Left hindlimb (tissue), 1 donor: ENCODE results near the gene SPATS2L.

Source experiments
- DNase-seq: peaks from one replicate; pipeline ENCODE4 v3.0.0-alpha.2; 2018

The SPATS2L gene

GRCh38 chr2:200418399-200418798 is 111.9 kb downstream of the SPATS2L start:
- no peak for DNase-seq

GRCh38 chr2:200419325-200419724 is 112.8 kb downstream of the SPATS2L start:
- no peak for DNase-seq

DNA sequence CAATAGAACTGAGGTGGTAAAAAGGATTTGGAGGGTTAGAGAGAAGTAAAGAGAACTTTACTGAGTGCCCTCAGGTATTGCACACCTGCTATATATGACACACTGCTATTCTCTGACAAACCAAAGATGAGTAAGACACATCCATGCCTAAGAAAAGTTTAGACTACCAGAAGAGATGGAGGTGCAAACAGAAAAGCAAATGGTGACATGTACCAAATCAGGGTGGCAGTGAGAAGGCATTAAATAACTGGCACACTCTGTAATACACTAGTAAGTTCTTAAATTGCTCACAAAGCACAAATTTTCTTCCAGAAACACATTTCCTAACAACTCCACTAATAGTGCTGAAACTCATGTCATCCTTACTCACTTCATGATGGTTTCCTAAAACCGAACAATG is 114.8 kb downstream of the SPATS2L start:
- no peak for DNase-seq

DNA sequence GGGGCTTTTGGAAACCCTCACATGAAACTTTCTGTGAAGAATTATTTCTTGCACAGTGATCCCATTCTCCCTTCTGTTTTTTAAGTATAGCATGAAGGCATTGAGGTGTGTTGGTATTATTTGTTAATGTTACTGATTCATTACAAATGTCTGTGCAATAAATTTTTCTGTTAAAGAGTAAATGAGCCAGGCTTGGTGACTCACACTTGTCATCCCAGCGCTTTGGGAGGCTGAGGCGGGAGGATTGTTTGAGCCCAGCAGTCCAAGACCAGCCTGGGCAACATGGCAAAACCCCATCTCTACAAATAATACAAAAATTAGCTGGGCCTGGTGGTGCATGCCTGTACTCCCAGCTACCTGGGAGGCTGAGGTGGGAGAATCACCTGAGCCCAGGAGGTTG is 115.6 kb downstream of the SPATS2L start:
- DNase-seq: no peak

DNA sequence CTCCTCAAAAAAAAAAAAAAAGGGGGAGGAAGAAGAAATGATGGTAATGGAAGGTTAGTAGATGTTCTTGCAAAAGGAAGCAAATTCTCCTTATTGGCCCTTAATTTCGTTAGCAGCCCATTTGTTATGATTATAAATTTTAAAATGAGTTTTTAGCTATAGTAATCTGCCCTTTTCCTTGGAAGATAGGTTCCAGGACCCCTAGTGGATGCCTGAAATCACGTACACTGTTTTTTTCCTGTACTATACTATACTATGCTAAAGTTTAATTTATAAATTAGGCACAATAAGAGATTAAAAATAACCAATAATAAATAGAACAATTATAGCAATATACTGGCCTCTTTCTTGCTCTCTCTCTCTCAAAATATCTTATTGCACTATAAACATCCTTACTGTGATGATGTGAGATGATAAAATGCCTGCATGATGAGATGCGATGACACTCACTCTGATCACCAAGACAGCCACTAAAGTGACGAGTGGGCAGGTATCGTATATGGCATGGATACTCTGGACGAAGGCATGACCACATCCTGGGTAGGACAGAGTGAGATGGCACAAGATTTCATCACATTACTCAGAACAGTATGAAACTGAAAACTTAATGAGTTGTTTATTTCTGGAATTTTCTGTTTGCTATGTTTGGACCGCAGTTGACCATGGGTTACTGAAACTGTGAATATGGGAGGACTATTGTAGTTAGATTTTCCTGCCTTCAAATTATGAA is 116.2 kb downstream of the SPATS2L start:
- DNase-seq: no peak

DNA sequence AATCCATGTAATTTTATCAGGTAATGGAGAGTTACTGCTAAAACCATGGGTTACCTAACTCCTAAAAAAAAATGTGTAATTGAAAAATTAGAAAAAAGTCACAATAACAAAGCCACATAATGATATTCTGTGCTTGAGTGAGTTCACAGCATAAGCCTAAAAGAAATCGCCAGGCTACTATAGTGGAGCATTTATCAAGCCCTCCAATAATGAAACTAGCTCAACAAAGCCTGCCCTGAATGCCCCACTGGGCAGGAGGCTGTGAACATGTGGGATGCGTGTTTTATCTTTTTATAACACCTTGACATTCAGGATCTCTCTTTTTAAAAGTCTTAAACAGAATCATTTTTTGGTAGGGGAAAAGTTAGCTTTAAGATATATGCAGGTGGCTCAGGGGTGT is 117.0 kb downstream of the SPATS2L start:
- no peak for DNase-seq

DNA sequence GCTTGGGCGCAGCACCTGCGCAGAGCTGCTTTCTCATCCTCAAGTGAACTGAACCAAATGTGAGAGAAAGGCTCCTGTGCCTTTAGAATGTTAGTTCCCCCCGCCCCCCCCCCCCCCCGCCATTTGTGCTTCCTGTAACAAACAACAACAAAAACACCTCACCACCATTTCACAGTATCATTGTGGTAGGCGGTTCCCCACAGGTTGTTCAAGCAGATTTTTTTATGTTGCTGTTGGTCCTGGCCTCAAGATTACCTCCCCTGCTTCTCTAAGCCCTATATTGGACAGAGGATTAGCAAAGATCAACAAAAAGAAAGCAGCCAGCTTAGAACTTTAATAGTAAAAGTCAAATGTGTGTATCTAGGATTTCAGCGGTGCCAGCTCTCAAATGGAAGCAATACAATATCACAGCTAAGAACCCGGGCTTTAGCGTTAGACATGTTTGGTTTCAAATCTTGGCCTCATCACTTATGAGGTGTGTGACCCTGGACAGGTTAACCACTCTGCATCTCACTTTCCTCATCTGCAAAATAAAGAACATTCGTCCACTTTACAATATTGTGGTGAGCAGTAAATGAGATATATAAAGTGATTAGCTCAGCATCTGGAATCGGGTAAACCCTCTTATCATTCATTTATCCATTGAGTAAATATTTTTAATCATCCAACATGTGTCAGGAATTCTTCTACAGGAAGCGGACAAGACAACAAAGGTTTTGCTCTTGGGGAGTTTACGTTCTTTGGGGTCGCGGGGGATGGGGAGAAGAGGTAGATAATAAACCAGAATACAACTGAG is 118.7 kb downstream of the SPATS2L start:
- DNase-seq: no peak

GRCh38 chr2:200426754-200427153 is 120.3 kb downstream of the SPATS2L start:
- no peak for DNase-seq

GRCh38 chr2:200428961-200429665 is 122.6 kb downstream of the SPATS2L start:
- DNase-seq: no peak

DNA sequence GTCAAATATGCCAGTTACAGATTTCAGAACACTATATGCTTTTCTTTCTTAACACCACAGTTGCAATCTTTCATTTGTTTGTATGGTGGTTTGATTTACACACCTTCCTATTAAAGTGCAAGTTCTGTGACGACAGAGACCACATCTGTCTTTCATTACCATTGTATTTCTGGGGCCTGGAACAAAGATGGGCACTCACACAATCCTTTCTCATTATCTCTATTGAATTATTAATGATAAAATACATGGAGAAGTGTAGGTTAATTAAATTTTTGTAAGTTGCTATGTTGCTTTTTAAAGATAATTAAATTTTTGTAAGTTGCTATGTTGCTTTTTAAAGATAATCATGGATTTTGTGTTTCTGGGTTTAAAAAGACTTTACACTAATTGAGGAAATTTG is 123.5 kb downstream of the SPATS2L start:
- DNase-seq: no peak

- no peak for DNase-seq
These were observed 125.7 kb downstream of the SPATS2L start for GRCh38 chr2:200431996-200432705.

- no peak for DNase-seq
These were observed 128.9 kb downstream of the SPATS2L start for GRCh38 chr2:200435379-200435778.

- DNase-seq: no peak
These were observed 131.8 kb downstream of the SPATS2L start for GRCh38 chr2:200438251-200438650.

DNA sequence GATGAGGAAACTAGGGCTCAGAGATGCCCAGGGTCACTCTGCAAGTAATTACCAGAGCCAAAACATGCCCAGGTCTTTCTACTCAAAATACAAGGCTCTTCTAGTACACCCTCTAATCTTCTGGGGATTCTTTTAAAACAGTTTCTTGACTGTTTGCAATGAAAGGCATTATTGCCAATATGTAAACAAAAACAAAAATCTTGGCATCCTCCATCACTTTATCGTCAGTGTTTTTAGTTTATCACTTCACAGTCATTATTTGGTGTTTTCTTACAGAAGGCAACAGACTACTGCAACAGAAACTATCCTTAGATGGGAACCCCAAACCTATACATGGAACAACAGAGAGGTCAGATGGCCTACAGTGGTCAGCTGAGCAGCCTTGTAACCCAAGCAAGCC is 132.4 kb downstream of the SPATS2L start:
- no peak for DNase-seq

DNA sequence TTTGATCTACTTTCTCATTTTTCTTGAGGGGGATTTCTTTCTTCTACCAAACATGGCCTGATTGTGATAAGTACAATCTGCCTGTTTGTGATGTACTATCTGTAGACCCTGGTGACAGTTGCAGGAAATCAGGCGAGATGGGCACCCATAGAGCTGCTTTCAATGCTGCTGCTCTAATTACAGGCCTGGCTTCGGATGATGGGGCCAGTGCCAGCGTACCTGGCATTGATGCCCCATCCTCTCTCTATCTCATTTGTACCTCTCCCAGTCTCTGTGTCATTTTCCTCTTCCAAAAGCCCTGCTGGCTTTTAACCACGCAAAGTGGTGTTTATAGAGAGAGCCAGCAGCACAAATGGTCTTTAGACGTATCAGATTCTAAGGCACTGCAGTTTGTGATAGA is 133.5 kb downstream of the SPATS2L start:
- DNase-seq: no peak

DNA sequence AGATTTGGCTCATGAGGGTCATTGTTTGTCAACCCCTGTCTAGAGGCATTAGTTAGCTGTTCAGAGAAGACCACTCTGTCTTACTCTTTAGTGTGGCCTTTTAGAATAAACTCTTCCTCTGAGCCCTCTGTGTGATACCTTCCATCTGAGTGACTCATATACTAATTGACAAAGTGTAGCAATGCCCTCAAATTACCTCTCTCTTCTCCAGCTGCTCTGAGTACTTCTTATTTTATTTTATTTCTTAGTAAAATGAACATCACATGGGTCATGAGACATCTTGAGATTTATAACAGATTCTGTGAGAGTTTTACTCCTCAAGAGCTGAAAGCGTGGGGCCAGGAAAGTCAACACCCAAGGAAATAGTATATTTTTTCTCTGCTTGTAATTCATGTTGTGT is 136.0 kb downstream of the SPATS2L start:
- DNase-seq: no peak

DNA sequence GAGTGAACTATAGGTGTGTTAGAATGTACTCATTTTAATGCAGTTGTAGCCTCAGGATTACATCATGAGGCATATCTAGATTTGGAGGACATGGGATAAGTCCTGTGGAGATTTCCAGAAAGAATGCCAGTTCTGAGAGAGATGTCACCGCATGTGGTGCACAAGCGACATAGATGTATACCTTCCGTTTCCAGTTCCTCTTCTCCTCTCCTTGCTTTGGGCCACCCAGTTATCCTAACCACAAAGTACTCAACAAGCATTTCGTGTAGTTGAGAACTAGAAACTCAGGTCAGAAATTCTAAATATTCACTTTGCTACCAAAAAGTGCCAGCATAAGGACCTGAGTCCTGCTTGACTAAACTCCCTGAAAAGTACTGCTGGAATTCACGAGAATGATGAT is 136.9 kb downstream of the SPATS2L start:
- DNase-seq: no peak

DNA sequence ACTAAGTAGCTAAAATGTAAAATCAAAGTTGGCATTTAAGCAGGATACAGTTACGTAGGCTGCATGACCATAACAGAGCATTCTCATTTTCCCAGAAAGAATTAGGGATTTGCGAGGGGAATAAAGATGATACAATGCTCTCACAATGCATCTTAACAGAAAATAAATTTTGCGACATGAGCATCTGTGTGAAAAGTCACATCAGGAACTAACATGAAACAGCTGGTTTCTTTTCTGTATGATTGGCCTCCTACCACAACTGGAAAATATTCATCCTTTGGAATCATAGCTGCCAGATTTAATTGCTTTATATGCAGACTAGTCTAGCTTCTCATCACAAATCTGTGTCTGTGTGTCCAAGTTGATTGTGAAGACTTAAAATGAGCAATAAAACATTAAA is 137.4 kb downstream of the SPATS2L start:
- DNase-seq: no peak

DNA sequence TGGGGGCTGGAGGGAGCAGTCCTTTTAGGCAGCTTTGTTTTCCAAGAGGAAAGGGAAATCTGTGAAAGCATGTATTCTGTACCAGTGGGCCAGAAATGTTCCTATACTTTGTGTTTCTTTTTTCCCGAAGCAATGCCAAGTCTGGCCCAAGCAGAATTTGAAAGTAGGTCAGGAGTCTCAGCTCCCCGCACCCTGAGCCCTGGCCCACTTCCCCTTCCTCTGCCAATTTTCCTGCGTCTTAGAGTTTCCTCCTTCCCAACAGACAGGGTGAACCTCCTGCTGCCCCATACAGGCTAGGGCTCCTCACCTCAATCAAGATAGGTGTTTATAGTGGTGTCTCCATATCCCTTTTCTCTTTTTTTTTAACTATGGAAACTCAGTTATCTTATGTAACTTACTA is 138.0 kb downstream of the SPATS2L start:
- DNase-seq: no peak

GRCh38 chr2:200445284-200445683 is 138.8 kb downstream of the SPATS2L start:
- no peak for DNase-seq

DNA sequence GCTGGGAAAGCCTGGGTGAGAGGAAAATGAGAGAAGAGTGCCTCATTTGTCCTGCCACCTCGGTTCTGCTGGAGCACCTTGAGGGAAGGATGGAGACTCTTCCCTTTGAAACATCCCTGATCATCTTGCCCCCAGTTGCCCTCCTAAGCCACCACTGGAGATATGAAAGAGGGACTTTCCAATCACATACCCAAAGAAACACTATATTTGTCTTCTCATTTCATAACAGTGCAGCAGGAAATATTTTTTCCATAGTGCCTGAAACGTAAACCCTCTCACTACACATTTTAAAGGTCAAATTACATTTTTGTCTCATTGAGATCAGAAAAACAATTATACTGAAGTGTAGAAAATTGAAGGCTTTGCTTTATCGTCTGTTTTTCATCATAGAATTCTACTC is 140.1 kb downstream of the SPATS2L start:
- DNase-seq: no peak

- DNase-seq: no peak
These were observed 140.8 kb downstream of the SPATS2L start for GRCh38 chr2:200447139-200447855.

GRCh38 chr2:200448455-200448854 is 142.0 kb downstream of the SPATS2L start:
- no peak for DNase-seq
